Stimulated activated CD8-positive, alpha-beta memory T cell treated with anti-CD3 and anti-CD28 coated beads, Interleukin-12 subunit alpha, Interleukin-12 subunit beta, amount 100 ng/mL, for 1 hour (primary cell): ENCODE measurements around the gene STAT5B.
"Not testable (repeated sequence)": the region's sequence is repeated elsewhere in the genome, so short reads cannot be mapped to it uniquely, and the experiment has no call there.

Experiments
- DNase-seq: peaks from one replicate; pipeline ENCODE4 v3.0.0-alpha.2; 2020; ENCODE audit warnings: low read depth

STAT5B gene

GRCh38 chr17:42233156-42233555 is 43.0 kb downstream of the STAT5B start:
- no peak for DNase-seq

- no peak for DNase-seq
Measured at GRCh38 chr17:42230225-42230624, 46.0 kb downstream of the STAT5B start.

GRCh38 chr17:42227849-42228700 is 48.1 kb downstream of the STAT5B start:
- DNase-seq: no peak

GRCh38 chr17:42225646-42226045 is 50.5 kb downstream of the STAT5B start:
- no peak for DNase-seq

- no peak for DNase-seq
Measured at GRCh38 chr17:42224651-42225050, 51.5 kb downstream of the STAT5B start.

- DNase-seq: peak; percentile 35
Measured at GRCh38 chr17:42221886-42222745, 54.1 kb downstream of the STAT5B start.

- not testable (repeated sequence) for DNase-seq
Measured at GRCh38 chr17:42219280-42219679, 56.9 kb downstream of the STAT5B start.

GRCh38 chr17:42214156-42214555 is 62.0 kb downstream of the STAT5B start:
- DNase-seq: no peak

GRCh38 chr17:42212382-42212781 is 63.8 kb downstream of the STAT5B start:
- DNase-seq: no peak

- DNase-seq: not testable (repeated sequence)
Measured at GRCh38 chr17:42211921-42212341, 64.3 kb downstream of the STAT5B start.

GRCh38 chr17:42210046-42210445 is 66.1 kb downstream of the STAT5B start:
- DNase-seq: no peak

GRCh38 chr17:42206153-42206612 is 70.0 kb downstream of the STAT5B start:
- DNase-seq: not testable (repeated sequence)

GRCh38 chr17:42203354-42203753 is 72.8 kb downstream of the STAT5B start:
- no peak for DNase-seq

GRCh38 chr17:42202696-42203095 is 73.5 kb downstream of the STAT5B start:
- DNase-seq: no peak

- no peak for DNase-seq
Measured at GRCh38 chr17:42202159-42202558, 74.0 kb downstream of the STAT5B start.

GRCh38 chr17:42201458-42201772 is 74.8 kb downstream of the STAT5B start:
- no peak for DNase-seq

GRCh38 chr17:42200706-42201457 is 75.3 kb downstream of the STAT5B start:
- DNase-seq: no peak

- no peak for DNase-seq
Measured at GRCh38 chr17:42199416-42200011, 76.7 kb downstream of the STAT5B start.

GRCh38 chr17:42198897-42199296 is 77.3 kb downstream of the STAT5B start:
- DNase-seq: no peak

- no peak for DNase-seq
Measured at GRCh38 chr17:42197564-42198156, 78.5 kb downstream of the STAT5B start.
